K562 (cell line): ENCODE data around the gene ENOSF1. TPM values are rescaled to one million over a fixed set of nuclear protein-coding genes. Genes with fewer than 3 reads are reported as not detected.

Experiments
- ATAC-seq: fragments of 200-7000 bp; cut with Tn5 transposase; 3 replicates; pipeline ENCODE4 v1.9.1; 2020; ENCODE audit warnings: moderate library complexity
- BruUV-seq: library from RNA; stranded (reverse); fragments of 400-500 nt; replicated peaks from 2 replicates; lab custom pipeline; 2021; lab: Mats Ljungman, UMichigan
- CTCF ChIA-PET: fragments of 300-600 bp; formaldehyde crosslinking; extraction: SDS; loops from one replicate; lab custom pipeline; 2021; ENCODE audit warnings: low intra/inter-chr PET ratio; lab: Yijun Ruan, JAX
- POLR2A ChIA-PET: fragments of 300-600, 350-650 bp; sonication (Branson Sonifier 250); formaldehyde crosslinking; extraction: SDS; loops from one replicate; lab custom pipeline; 2021; ENCODE audit warnings: antibody characterized with exemption, inconsistent platforms; lab: Yijun Ruan, JAX
- DNase-seq, 4 experiments: peaks; one replicate each; pipeline versions ENCODE4 v3.0.0 to v3.0.0-alpha.2; 2011 to 2018; ENCODE audit warnings: low spot score in 3 of 4, mixed read lengths in 3 of 4; ENCODE audit errors: extremely low read depth in 1 of 4
- FAIRE-seq: peaks from 2 replicates; lab custom pipeline; 2011; peaks lifted over from hg19 to GRCh38; lab: Jason Lieb, UNC
- H2AFZ ChIP-seq: 2 replicates; pipeline ENCODE4 v1.6.0; 2011; ENCODE audit warnings: low read depth, low read length, control low read depth, inconsistent platforms
- H3K27ac ChIP-seq: fragments of 200-600 bp; 3 replicates; pipeline ENCODE4 v1.8.0; 2011; ENCODE audit warnings: low read depth, mild to moderate bottlenecking, control low read depth, inconsistent platforms, low read length, moderate library complexity, mixed read lengths; ENCODE audit errors: extremely low read depth
- H3K27me3 ChIP-seq, 2 experiments: fragments of 300-600 bp in 1 of 2; 2 replicates in 1 of 2; 3 replicates in 1 of 2; pipeline versions ENCODE4 v1.6.0 to v1.8.0; 2011; ENCODE audit warnings: inconsistent platforms in 2 of 2, low read length in 2 of 2, mild to moderate bottlenecking in 1 of 2, mixed read lengths in 1 of 2, moderate library complexity in 1 of 2; ENCODE audit not compliant: control insufficient read depth in 2 of 2, insufficient read depth in 2 of 2
- H3K36me3 ChIP-seq: fragments of 300-600 bp; 3 replicates; pipeline ENCODE4 v1.8.0; 2011; ENCODE audit warnings: mild to moderate bottlenecking, low read length, inconsistent platforms; ENCODE audit not compliant: control insufficient read depth, insufficient read depth
- H3K4me1 ChIP-seq, 2 experiments: fragments of 200-600 bp in 1 of 2; replicated peaks in 1 of 2; 2 replicates in 1 of 2; 3 replicates in 1 of 2; pipeline versions ENCODE4 v1.5.1 to v1.8.0; 2011; ENCODE audit warnings: inconsistent platforms in 2 of 2, low read length in 2 of 2, mild to moderate bottlenecking in 1 of 2, mixed read lengths in 1 of 2, moderate library complexity in 1 of 2; ENCODE audit not compliant: control insufficient read depth in 2 of 2, insufficient read depth in 2 of 2
- H3K4me2 ChIP-seq: 2 replicates; pipeline ENCODE4 v1.6.1; 2011; ENCODE audit warnings: low read length, control low read depth, inconsistent platforms, mixed read lengths; ENCODE audit not compliant: insufficient read depth
- H3K4me3 ChIP-seq: fragments of 200-600 bp; sonication (generic), shearing (Covaris generic); 2 replicates; pipeline ENCODE4 v1.5.1; 2016; ENCODE audit warnings: control low read depth, inconsistent platforms
- H3K79me2 ChIP-seq: fragments of 200-600 bp; 3 replicates; pipeline ENCODE4 v1.8.0; 2011; ENCODE audit warnings: low read length, inconsistent platforms; ENCODE audit not compliant: control insufficient read depth, insufficient read depth
- H3K9ac ChIP-seq, 2 experiments: 2 replicates each; pipeline versions ENCODE4 v1.6.0 to v1.6.1; 2011; ENCODE audit warnings: low read depth in 2 of 2, low read length in 2 of 2, control low read depth in 1 of 2, inconsistent platforms in 1 of 2, mild to moderate bottlenecking in 1 of 2, mixed read lengths in 1 of 2; ENCODE audit not compliant: insufficient read depth in 1 of 2
- H3K9me1 ChIP-seq: one replicate; pipeline ENCODE4 v1.6.0; 2011; ENCODE audit warnings: inconsistent platforms, mild to moderate bottlenecking, low read length, moderate library complexity; ENCODE audit not compliant: control insufficient read depth, insufficient read depth
- H3K9me3 ChIP-seq: replicated peaks from 2 replicates; pipeline ENCODE4 v1.5.1; 2011; ENCODE audit warnings: low read depth, low read length, inconsistent platforms; ENCODE audit not compliant: control insufficient read depth, insufficient read depth
- H4K20me1 ChIP-seq: replicated peaks from 2 replicates; pipeline ENCODE4 v1.6.1; 2011; ENCODE audit warnings: low read length, inconsistent platforms, mixed read lengths; ENCODE audit not compliant: control insufficient read depth, insufficient read depth
- CEBPB ChIP-seq: fragments of 450-650 bp; IDR thresholded peaks from 2 replicates; pipeline ENCODE4 v1.6.1; 2016; ENCODE audit warnings: missing genetic modification characterization, missing compliant biosample characterization
- ETV1 ChIP-seq: fragments of 450-650 bp; conservative IDR thresholded peaks from 2 replicates; pipeline ENCODE4 v1.6.1; 2016; ENCODE audit warnings: missing genetic modification characterization, control low read depth, low read depth, missing compliant biosample characterization
- WGBS: fragments of 100-300 bp; shearing (Covaris generic); methylation state at CpG from one replicate; pipeline ENCODE4 v1.1.6; 2016; ENCODE audit warnings: low coverage, mixed read lengths; ENCODE audit not compliant: insufficient coverage; ENCODE audit errors: missing lambda C conversion rate; 5-methylcytosine and 5-hydroxymethylcytosine counted together
- in situ Hi-C: fragments of 300-500 bp; cut with MboI; formaldehyde crosslinking; loops from 4 replicates; pipeline ENCODE4 v1.15.0; 2018; ENCODE audit warnings: inconsistent platforms, mixed read lengths
- intact Hi-C: fragments of 100-400 bp; cut with micrococcal nuclease; formaldehyde crosslinking; loops from 2 replicates; pipeline ENCODE4 v1.14.2; 2022
- polyA plus RNA-seq, 8 experiments: library from polyadenylated mRNA; depleted of rRNA in 4 of 8; stranded (reverse) in 5 of 8; unstranded in 3 of 8; fragments of >200 nt; fragmentation: Nextera tagmentation in 2 of 8; fragmentation: Illumina TruSeq in 1 of 8; extraction: Ambion mirVana in 2 of 8; extraction: Trizol in 1 of 8; gene quantifications; 2 replicates each; pipeline versions ENCODE4 v1.2.1 to v1.2.3, GENCODE V29; 2011 to 2014; ENCODE audit warnings: inconsistent platforms in 1 of 8, missing spikeins in 1 of 8
- total RNA-seq, 7 experiments: library from RNA; depleted of rRNA in 6 of 7; stranded (reverse); fragments of >200 nt in 6 of 7; fragmentation: Illumina TruSeq in 2 of 7; extraction: Trizol in 2 of 7; gene quantifications; 2 replicates each; pipeline versions ENCODE4 v1.2.1 to v1.2.3, GENCODE V29; 2011 to 2021; ENCODE audit warnings: low replicate concordance in 1 of 7
- TF ChIP-seq, protein P1 (sequence below), 3 experiments: IDR thresholded peaks in 2 of 3; conservative IDR thresholded peaks in 1 of 3; 2 replicates each; pipeline ENCODE4 v1.5.1; 2011 to 2012; ENCODE audit warnings: low read length in 3 of 3, mild to moderate bottlenecking in 3 of 3, control low read depth in 2 of 3, improper control_type of control experiment in 1 of 3, inconsistent platforms in 1 of 3, low read depth in 1 of 3, mixed read lengths in 1 of 3, moderate library complexity in 1 of 3; ENCODE audit not compliant: insufficient read depth in 2 of 3

The ENOSF1 gene
- total and polyA plus RNA-seq, 9 of the 15 experiments (the other 6 are each of a cell fraction or from before 2014, with no cell fraction given): 15.5 to 66.4 (median 46.5) TPM

DNA sequence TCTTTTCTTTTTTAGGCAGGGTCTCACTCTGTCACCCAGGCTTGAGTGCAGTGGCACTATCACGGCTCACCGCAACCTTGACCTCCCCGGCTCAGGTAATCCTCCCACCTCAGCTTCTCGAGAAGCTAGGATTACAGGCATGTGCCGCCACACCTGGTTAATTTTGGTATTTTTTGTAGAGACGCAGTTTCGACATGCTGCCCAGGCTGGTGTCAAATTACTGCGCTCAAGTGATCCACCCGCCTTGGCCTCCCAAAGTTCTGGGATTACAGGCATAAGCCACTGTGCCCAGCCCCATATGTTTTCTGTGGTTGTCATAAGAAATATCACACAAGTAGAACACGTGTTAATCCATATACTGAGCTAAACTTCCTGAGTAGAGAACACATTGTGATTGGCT, 14.6 kb downstream of the ENOSF1 start:
- Histone ChIP-seq H3K27ac (no peak overlapping the region), H3K9me1 (no peaks in the 10 kb centered on the region), H3K27me3 (no peaks in the 10 kb centered on the region), H3K4me3 (no peak overlapping the region), H3K4me2 (no peak overlapping the region), H2AFZ (no peak overlapping the region), H3K9ac (peak overlapping the region in 1 of 2 experiments; percentile 54; a peak in 1 of 4 replicates), H3K36me3 (peaks cover 71% of the 10 kb centered on the region), H3K4me1 (no peaks in the 10 kb centered on the region), H3K79me2 (peaks cover 7% of the 10 kb centered on the region; the same call in 1 of the 3 replicates)
- intact Hi-C loops: no loop called here
- DNase-seq (no peak), ATAC-seq (peak; percentile 22)
- CTCF ChIA-PET: no interaction called here
- in situ Hi-C loops: no loop called here
- BruUV-seq: no TSS peak
- TF ChIP-seq CEBPB (peak; percentile 44), ETV1 (tag) (no peak)
- TF ChIP-seq, protein P1, sequence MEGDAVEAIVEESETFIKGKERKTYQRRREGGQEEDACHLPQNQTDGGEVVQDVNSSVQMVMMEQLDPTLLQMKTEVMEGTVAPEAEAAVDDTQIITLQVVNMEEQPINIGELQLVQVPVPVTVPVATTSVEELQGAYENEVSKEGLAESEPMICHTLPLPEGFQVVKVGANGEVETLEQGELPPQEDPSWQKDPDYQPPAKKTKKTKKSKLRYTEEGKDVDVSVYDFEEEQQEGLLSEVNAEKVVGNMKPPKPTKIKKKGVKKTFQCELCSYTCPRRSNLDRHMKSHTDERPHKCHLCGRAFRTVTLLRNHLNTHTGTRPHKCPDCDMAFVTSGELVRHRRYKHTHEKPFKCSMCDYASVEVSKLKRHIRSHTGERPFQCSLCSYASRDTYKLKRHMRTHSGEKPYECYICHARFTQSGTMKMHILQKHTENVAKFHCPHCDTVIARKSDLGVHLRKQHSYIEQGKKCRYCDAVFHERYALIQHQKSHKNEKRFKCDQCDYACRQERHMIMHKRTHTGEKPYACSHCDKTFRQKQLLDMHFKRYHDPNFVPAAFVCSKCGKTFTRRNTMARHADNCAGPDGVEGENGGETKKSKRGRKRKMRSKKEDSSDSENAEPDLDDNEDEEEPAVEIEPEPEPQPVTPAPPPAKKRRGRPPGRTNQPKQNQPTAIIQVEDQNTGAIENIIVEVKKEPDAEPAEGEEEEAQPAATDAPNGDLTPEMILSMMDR (IDR thresholded peaks at IDR 0.05 in 2 of 3, conservative IDR thresholded peaks at IDR 0.05 in 1 of 3; ENCODE audit: insufficient read depth in 2 of 3, low read depth in 1 of 3, low read length in 3 of 3): peak in 2 of 3 experiments; percentile 5 to 7; a peak in 2 of 6 replicates
- TF ChIP-seq, all 486 proteins: peak for 2
- POLR2A ChIA-PET: interaction anchor here (0.6 to 2.3 kb wide), 8 partner anchors 11 to 156 kb away, joined by 3 to 8 read pairs (median 5); no protein-coding TSS in a partner anchor
- no peak for FAIRE-seq
- Histone ChIP-seq H4K20me1 (no peaks in the 10 kb centered on the region), H3K9me3 (no peaks in the 10 kb centered on the region)
- WGBS: 68% methylated on average over 10 of the region's 10 CpGs
